GM23248 (cell line): ENCODE measurements around the gene CDH4. TPM values are rescaled to one million over a fixed set of nuclear protein-coding genes. Genes with fewer than 3 reads are reported as not detected.

Experiments
- DNase-seq: peaks from one replicate; pipeline ENCODE4 v3.0.0-alpha.2; 2015
- H2AFZ ChIP-seq: fragments of 200-600 bp; sonication (generic); 2 replicates; pipeline ENCODE4 v1.6.1; 2016; ENCODE audit warnings: antibody characterized with exemption
- H3F3A ChIP-seq: fragments of 200-600 bp; sonication (generic); 2 replicates; pipeline ENCODE4 v1.6.1; 2016; ENCODE audit warnings: mild to moderate bottlenecking, antibody characterized with exemption, mixed run types; ENCODE audit not compliant: insufficient read depth
- H3K27ac ChIP-seq: fragments of 200-600 bp; sonication (generic); 2 replicates; pipeline ENCODE4 v1.5.1; 2016; ENCODE audit warnings: mild to moderate bottlenecking
- H3K27me3 ChIP-seq: fragments of 200-600 bp; sonication (generic); replicated peaks from 2 replicates; pipeline ENCODE4 v1.6.1; 2016; ENCODE audit warnings: mild to moderate bottlenecking; ENCODE audit not compliant: insufficient read depth
- H3K36me3 ChIP-seq: fragments of 200-600 bp; sonication (generic); 2 replicates; pipeline ENCODE4 v1.6.1; 2016; ENCODE audit warnings: low read depth, mild to moderate bottlenecking
- H3K4me1 ChIP-seq: fragments of 200-600 bp; sonication (generic); 2 replicates; pipeline ENCODE4 v1.6.1; 2016; ENCODE audit warnings: mild to moderate bottlenecking; ENCODE audit not compliant: insufficient read depth
- H3K4me2 ChIP-seq: fragments of 200-600 bp; sonication (generic); one replicate; pipeline ENCODE4 v1.6.1; 2016; ENCODE audit warnings: mild to moderate bottlenecking; ENCODE audit not compliant: unreplicated experiment
- H3K4me3 ChIP-seq: fragments of 200-600 bp; sonication (generic); 2 replicates; pipeline ENCODE4 v1.5.1; 2016; ENCODE audit warnings: mild to moderate bottlenecking
- H3K79me2 ChIP-seq: fragments of 200-600 bp; sonication (generic); 2 replicates; pipeline ENCODE4 v1.6.1; 2016; ENCODE audit warnings: mild to moderate bottlenecking; ENCODE audit not compliant: insufficient read depth
- H3K9ac ChIP-seq: fragments of 200-600 bp; sonication (generic); 2 replicates; pipeline ENCODE4 v1.6.1; 2016; ENCODE audit warnings: mild to moderate bottlenecking
- H3K9me2 ChIP-seq: fragments of 200-600 bp; sonication (generic); 2 replicates; pipeline ENCODE4 v1.6.1; 2016; ENCODE audit warnings: mixed run types, mild to moderate bottlenecking, moderate library complexity; ENCODE audit not compliant: insufficient read depth
- H3K9me3 ChIP-seq: fragments of 200-600 bp; sonication (generic); one replicate; pipeline ENCODE4 v1.6.1; 2017; ENCODE audit warnings: low read depth
- H4K20me1 ChIP-seq: fragments of 200-600 bp; sonication (generic); 2 replicates; pipeline ENCODE4 v1.6.0; 2016; ENCODE audit not compliant: insufficient read depth
- EZH2 ChIP-seq: fragments of 200-600 bp; sonication (generic); IDR thresholded peaks from 2 replicates; pipeline ENCODE4 v1.6.1; 2018; ENCODE audit warnings: antibody characterized with exemption, mild to moderate bottlenecking; ENCODE audit not compliant: insufficient read depth, poor library complexity, severe bottlenecking
- EZH2phosphoT487 ChIP-seq: fragments of 200-600 bp; sonication (generic); IDR thresholded peaks from 2 replicates; pipeline ENCODE4 v1.6.1; 2018; ENCODE audit warnings: antibody characterized with exemption, moderate library complexity, mild to moderate bottlenecking, low read depth; ENCODE audit not compliant: insufficient read depth
- WGBS, 2 experiments: methylation state at CpG; one replicate each; pipeline ENCODE4 v1.1.6; 2015 to 2017; ENCODE audit warnings: low lambda C conversion rate in 2 of 2, low coverage in 1 of 2; ENCODE audit errors: missing lambda C conversion rate in 2 of 2; 5-methylcytosine and 5-hydroxymethylcytosine counted together
- in situ Hi-C: fragments of 300-500 bp; cut with MboI; formaldehyde crosslinking; loops from 2 replicates; pipeline ENCODE4 v1.15.0; 2020
- polyA plus RNA-seq: library from polyadenylated mRNA; unstranded; fragments of >200 nt; fragmentation: Nextera tagmentation; extraction: Ambion mirVana; gene quantifications from 2 replicates; pipeline ENCODE4 v1.2.1, GENCODE V29; 2016
- total RNA-seq: library from RNA; depleted of rRNA; stranded (reverse); fragments of >200 nt; shearing (Covaris generic); gene quantifications from 2 replicates; pipeline ENCODE4 v1.2.3, GENCODE V29; 2014

The CDH4 gene
- total and polyA plus RNA-seq, 2 experiments from 2014 or later, result 1.1 to 3.9 TPM

DNA sequence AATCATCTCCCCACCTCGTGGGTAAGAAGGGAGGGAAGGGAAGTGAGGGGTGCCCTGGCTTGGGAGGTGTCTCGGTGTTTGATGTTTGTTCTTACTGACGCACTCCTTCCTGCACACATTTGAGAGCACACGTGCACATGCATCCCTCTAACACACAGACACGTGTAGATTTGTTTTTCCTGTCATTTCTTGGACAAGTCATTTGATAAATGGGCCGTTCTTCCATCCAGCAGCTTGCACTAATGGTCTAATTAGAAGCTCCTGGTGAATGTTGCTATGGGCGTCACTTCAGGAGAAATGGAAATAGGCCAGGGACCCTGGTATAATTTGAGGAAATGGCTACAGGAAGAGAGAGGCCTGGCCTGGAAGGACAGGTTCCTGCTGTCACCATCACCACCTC lies 352.5 kb downstream of the CDH4 start:
- Histone ChIP-seq H3K27ac (no peak overlapping the region), H3F3A (no peaks in the 10 kb centered on the region), H3K36me3 (no peaks in the 10 kb centered on the region), H3K9me2 (no peaks in the 10 kb centered on the region), H4K20me1 (no peaks in the 10 kb centered on the region), H3K4me2 (no peak overlapping the region), H3K9me3 (no peaks in the 10 kb centered on the region), H3K27me3 (no peaks in the 10 kb centered on the region), H3K9ac (no peak overlapping the region), H2AFZ (no peak overlapping the region), H3K4me1 (no peaks in the 10 kb centered on the region), H3K4me3 (no peak overlapping the region), H3K79me2 (no peaks in the 10 kb centered on the region)
- WGBS, 2 experiments, result 9 to 13% methylated on average over 7 of the region's 7 CpGs
- no peak for TF ChIP-seq EZH2phosphoT487
- TF ChIP-seq EZH2, result no peak
- no peak for DNase-seq
- in situ Hi-C loops, result no loop called here

DNA sequence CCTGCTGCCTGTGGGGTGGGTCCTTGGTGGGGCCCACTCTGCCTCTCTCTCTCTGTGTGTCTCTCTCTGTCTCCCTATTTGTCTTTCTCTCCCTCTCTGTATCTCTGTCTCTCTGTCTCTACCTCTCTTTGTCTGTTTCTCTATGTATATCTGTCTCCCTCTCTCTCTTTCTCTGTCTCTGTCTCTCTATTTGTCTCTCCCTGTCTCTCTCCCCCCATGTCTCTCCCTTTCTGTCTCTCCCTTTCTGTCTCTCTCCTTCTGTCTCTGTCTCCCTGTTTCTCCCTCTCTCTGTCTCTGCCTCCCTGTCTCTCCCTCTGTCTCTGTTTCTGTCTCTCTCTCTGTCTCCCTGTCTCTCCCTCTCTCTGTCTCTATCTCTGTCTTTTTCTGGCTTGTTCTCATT lies 353.2 kb downstream of the CDH4 start:
- H3K36me3 ChIP-seq, result no peaks in the 10 kb centered on the region
- no peaks in the 10 kb centered on the region for H3K9me2 ChIP-seq
- H4K20me1 ChIP-seq, result no peaks in the 10 kb centered on the region
- H3K27me3 ChIP-seq, result no peaks in the 10 kb centered on the region
- H3F3A ChIP-seq, result no peaks in the 10 kb centered on the region
- H3K9me3 ChIP-seq, result no peaks in the 10 kb centered on the region
- H3K4me3 ChIP-seq, result no peak overlapping the region
- TF ChIP-seq EZH2 (no peak), EZH2phosphoT487 (no peak)
- no peak overlapping the region for H3K9ac ChIP-seq
- in situ Hi-C loops, result no loop called here
- no peak overlapping the region for H3K27ac ChIP-seq
- H3K4me2 ChIP-seq, result no peak overlapping the region
- H3K4me1 ChIP-seq, result no peaks in the 10 kb centered on the region
- H2AFZ ChIP-seq, result no peak overlapping the region
- H3K79me2 ChIP-seq, result no peaks in the 10 kb centered on the region
- DNase-seq, result no peak

DNA sequence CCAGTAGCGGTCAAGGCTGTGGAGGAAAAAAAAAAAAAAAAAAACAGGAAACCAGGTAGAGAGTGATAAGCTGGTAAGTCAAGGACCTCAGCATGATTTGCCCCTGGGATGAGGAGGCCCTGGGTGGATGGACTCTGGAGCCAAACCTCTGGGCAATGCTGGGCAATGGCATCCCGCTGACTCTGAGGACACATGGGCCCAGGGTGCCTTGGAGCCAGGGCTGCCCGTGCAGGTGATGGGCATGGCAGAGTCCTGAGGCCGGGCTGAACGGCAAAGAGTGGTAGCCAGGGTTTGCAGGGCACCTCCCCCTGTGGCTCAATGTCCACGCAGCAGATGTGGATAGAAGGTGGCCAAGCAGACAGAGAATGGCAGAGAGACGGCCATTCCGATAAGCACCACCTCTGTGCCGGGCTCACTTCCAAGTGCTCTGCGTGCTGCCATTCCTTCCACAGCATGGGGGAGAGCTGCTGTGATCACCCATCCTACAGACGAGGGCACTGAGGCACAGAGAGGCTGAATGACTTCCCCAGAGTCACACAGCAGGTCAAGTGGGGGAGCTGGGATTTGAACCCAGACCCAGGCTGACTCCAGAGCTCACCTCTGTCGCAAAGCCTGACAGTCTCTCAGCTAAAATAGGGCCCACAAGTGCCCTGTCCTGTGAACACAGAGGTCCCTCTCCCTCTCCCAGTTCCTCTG lies 353.9 kb downstream of the CDH4 start:
- no peak for DNase-seq
- H3F3A ChIP-seq, result no peaks in the 10 kb centered on the region
- WGBS, 2 experiments, result 44 to 46% methylated on average over 12 of the region's 12 CpGs
- H3K4me1 ChIP-seq, result no peaks in the 10 kb centered on the region
- no peaks in the 10 kb centered on the region for H3K9me2 ChIP-seq
- no peaks in the 10 kb centered on the region for H3K9me3 ChIP-seq
- H4K20me1 ChIP-seq, result no peaks in the 10 kb centered on the region
- TF ChIP-seq EZH2phosphoT487, result no peak
- no peak for TF ChIP-seq EZH2
- H3K9ac ChIP-seq, result no peak overlapping the region
- no peak overlapping the region for H3K4me3 ChIP-seq
- in situ Hi-C loops, result no loop called here
- no peaks in the 10 kb centered on the region for H3K79me2 ChIP-seq
- no peak overlapping the region for H3K4me2 ChIP-seq
- no peaks in the 10 kb centered on the region for H3K27me3 ChIP-seq
- no peak overlapping the region for H3K27ac ChIP-seq
- H3K36me3 ChIP-seq, result no peaks in the 10 kb centered on the region
- no peak overlapping the region for H2AFZ ChIP-seq

DNA sequence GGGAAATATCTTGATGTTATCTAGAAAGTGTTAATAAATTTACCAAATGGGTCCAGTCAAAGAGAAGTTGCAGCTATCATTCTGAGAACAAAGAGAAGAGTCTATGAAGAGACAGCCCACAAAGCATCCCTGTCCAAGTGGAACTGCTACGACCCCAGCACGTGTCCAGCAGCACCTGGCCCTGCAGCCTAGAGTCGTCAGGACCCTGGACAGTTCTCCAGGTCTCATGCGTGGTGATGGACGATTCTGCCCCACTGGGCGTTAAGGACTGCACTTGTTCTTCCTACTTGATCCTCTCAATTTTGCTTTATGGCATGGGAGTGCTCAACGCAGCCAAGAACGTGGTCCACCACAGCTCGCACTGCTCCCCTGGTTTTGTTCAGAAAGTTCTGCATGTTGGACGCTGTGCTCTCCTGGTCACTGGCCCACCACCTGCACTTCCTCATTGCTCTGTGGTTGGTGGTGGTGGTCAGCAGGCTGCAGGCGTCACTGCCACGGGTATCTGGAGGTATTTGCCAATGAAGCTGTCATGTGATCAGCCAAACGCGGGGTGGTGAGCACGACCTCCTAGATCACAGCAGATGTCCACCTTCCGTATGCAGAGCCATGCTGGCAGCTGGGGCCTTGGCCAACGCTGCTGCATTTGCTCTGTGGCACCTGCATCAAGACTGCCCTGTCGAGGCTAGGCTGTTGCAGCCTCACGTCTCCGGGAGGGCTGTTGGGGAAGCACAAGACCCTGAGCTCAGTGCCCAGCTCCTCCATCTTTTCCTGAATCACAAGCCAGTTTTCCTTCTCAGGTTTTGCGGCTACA lies 356.4 kb downstream of the CDH4 start:
- H3K9ac ChIP-seq, result no peak overlapping the region
- H3K4me3 ChIP-seq, result no peak overlapping the region
- no peak for TF ChIP-seq EZH2
- TF ChIP-seq EZH2phosphoT487, result no peak
- peak; percentile 34 for DNase-seq
- no peaks in the 10 kb centered on the region for H3K27me3 ChIP-seq
- no peak overlapping the region for H3K27ac ChIP-seq
- WGBS, 2 experiments, result 43 to 44% methylated on average over 21 of the region's 21 CpGs
- in situ Hi-C loops, result no loop called here
- H3K9me3 ChIP-seq, result no peaks in the 10 kb centered on the region
- H3K9me2 ChIP-seq, result no peaks in the 10 kb centered on the region
- H3F3A ChIP-seq, result no peaks in the 10 kb centered on the region
- H2AFZ ChIP-seq, result no peak overlapping the region
- no peak overlapping the region for H3K4me2 ChIP-seq
- no peaks in the 10 kb centered on the region for H4K20me1 ChIP-seq
- no peaks in the 10 kb centered on the region for H3K36me3 ChIP-seq
- no peaks in the 10 kb centered on the region for H3K4me1 ChIP-seq
- no peaks in the 10 kb centered on the region for H3K79me2 ChIP-seq
